Endothelial cell of umbilical vein (primary cell): Measurements from ENCODE around the gene ZCWPW1. TPM values are rescaled to one million over a fixed set of nuclear protein-coding genes. Genes with fewer than 3 reads are reported as not detected.
"Not testable (repeated sequence)": the region's sequence is repeated elsewhere in the genome, so short reads cannot be mapped to it uniquely, and the experiment has no call there.

Experiments used
- BruUV-seq: library from RNA; stranded (reverse); fragments of 400-500 nt; replicated peaks from 2 replicates; lab custom pipeline; 2021; lab: Mats Ljungman, UMichigan
- CTCF ChIA-PET: fragments of 300-600, 350-600 bp; sonication (Branson Sonifier 250); formaldehyde crosslinking; loops from one replicate; lab custom pipeline; 2021; ENCODE audit warnings: antibody characterized with exemption, inconsistent platforms; lab: Charles Lee
- POLR2A ChIA-PET: fragments of 300-600, 350-600 bp; sonication (Branson Sonifier 250); formaldehyde crosslinking; loops from one replicate; lab custom pipeline; 2021; ENCODE audit warnings: antibody characterized with exemption, inconsistent platforms; lab: Charles Lee
- DNase-seq: peaks from one replicate; pipeline ENCODE4 v3.0.0-alpha.2; 2011; ENCODE audit warnings: low read depth, low spot score
- FAIRE-seq: peaks from 2 replicates; lab custom pipeline; 2011; peaks lifted over from hg19 to GRCh38; lab: Jason Lieb, UNC
- H2AFZ ChIP-seq: 2 replicates; pipeline ENCODE4 v1.6.0; 2012; ENCODE audit warnings: low read depth, low read length, control low read depth, inconsistent platforms
- H3K27ac ChIP-seq: 2 replicates; pipeline ENCODE4 v1.5.1; 2011; ENCODE audit warnings: low read depth, mild to moderate bottlenecking, control low read depth, low read length, moderate library complexity; ENCODE audit not compliant: insufficient read depth
- H3K27me3 ChIP-seq, 2 experiments: 2 replicates each; pipeline versions ENCODE4 v1.6.0 to v1.6.1; 2011; ENCODE audit warnings: low read length in 2 of 2, mixed read lengths in 1 of 2; ENCODE audit not compliant: control insufficient read depth in 2 of 2, insufficient read depth in 2 of 2
- H3K36me3 ChIP-seq, 2 experiments: 2 replicates in 1 of 2; 3 replicates in 1 of 2; pipeline ENCODE4 v1.5.1; 2011; ENCODE audit warnings: low read length in 2 of 2, mild to moderate bottlenecking in 1 of 2, moderate library complexity in 1 of 2; ENCODE audit not compliant: control insufficient read depth in 2 of 2, insufficient read depth in 2 of 2; ENCODE audit errors: extremely low read depth in 1 of 2
- H3K4me1 ChIP-seq: 3 replicates; pipeline ENCODE4 v1.5.1; 2011; ENCODE audit warnings: mild to moderate bottlenecking, low read length; ENCODE audit not compliant: control insufficient read depth, insufficient read depth; ENCODE audit errors: extremely low read depth
- H3K4me2 ChIP-seq: 2 replicates; pipeline ENCODE4 v1.6.1; 2011; ENCODE audit warnings: low read length, control low read depth, mixed read lengths; ENCODE audit not compliant: insufficient read depth
- H3K4me3 ChIP-seq, 3 experiments: fragments of 200-600 bp in 1 of 3; sonication (generic), shearing (Covaris generic) in 1 of 3; replicated peaks in 1 of 3; 2 replicates each; pipeline ENCODE4 v1.5.1; 2011 to 2016; ENCODE audit warnings: control low read depth in 3 of 3, low read length in 3 of 3, mild to moderate bottlenecking in 2 of 3, inconsistent platforms in 1 of 3, low read depth in 1 of 3, moderate library complexity in 1 of 3; ENCODE audit not compliant: insufficient read depth in 1 of 3
- H3K79me2 ChIP-seq: 2 replicates; pipeline ENCODE4 v1.6.0; 2012; ENCODE audit warnings: low read length, inconsistent platforms; ENCODE audit not compliant: control insufficient read depth, insufficient read depth
- H3K9ac ChIP-seq: replicated peaks from 2 replicates; pipeline ENCODE3; 2011; ENCODE audit warnings: low read length, control low read depth; ENCODE audit not compliant: insufficient read depth; ENCODE audit errors: extremely low read depth
- H3K9me1 ChIP-seq: replicated peaks from 3 replicates; pipeline ENCODE4 v1.6.0; 2011; ENCODE audit warnings: mild to moderate bottlenecking, low read length; ENCODE audit not compliant: control insufficient read depth, insufficient read depth; ENCODE audit errors: extremely low read depth
- H3K9me3 ChIP-seq: replicated peaks from 2 replicates; pipeline ENCODE4 v1.5.1; 2012; ENCODE audit warnings: low read length, inconsistent platforms; ENCODE audit not compliant: control insufficient read depth, insufficient read depth
- H4K20me1 ChIP-seq: replicated peaks from 2 replicates; pipeline ENCODE3; 2011; ENCODE audit warnings: mild to moderate bottlenecking, low read length; ENCODE audit not compliant: control insufficient read depth, insufficient read depth; ENCODE audit errors: extremely low read depth
- CTCF ChIP-seq, 2 donors: IDR thresholded peaks; 1 replicate in 1 of 2; 2 replicates in 1 of 2; pipeline ENCODE4 v1.5.1; 2011; ENCODE audit warnings: low read length in 2 of 2, mild to moderate bottlenecking in 2 of 2, moderate library complexity in 2 of 2, control low read depth in 1 of 2, inconsistent platforms in 1 of 2, low read depth in 1 of 2; ENCODE audit not compliant: insufficient read depth in 1 of 2; ENCODE audit errors: extremely low read depth in 1 of 2
- EZH2 ChIP-seq: IDR thresholded peaks from 2 replicates; pipeline ENCODE4 v1.6.1; 2012; ENCODE audit warnings: borderline replicate concordance, low read depth, mild to moderate bottlenecking, moderate library complexity, low read length, inconsistent platforms; ENCODE audit not compliant: severe bottlenecking
- FOS ChIP-seq: IDR thresholded peaks from 2 replicates; pipeline ENCODE4 v1.6.1; 2011; ENCODE audit warnings: mild to moderate bottlenecking, low read length, moderate library complexity, borderline replicate concordance; ENCODE audit not compliant: insufficient read depth
- GATA2 ChIP-seq: IDR thresholded peaks from 2 replicates; pipeline ENCODE4 v1.7.0; 2011; ENCODE audit warnings: low read depth, mild to moderate bottlenecking, moderate library complexity, mixed read lengths, low read length; ENCODE audit not compliant: insufficient read length, insufficient read depth
- JUN ChIP-seq: IDR thresholded peaks from 2 replicates; pipeline ENCODE4 v1.6.1; 2011; ENCODE audit warnings: borderline replicate concordance, low read depth; ENCODE audit not compliant: insufficient read length, insufficient read depth
- MAX ChIP-seq: IDR thresholded peaks from 2 replicates; pipeline ENCODE4 v1.6.1; 2011; ENCODE audit not compliant: insufficient read depth, insufficient read length
- MYC ChIP-seq: IDR thresholded peaks from one replicate; pipeline ENCODE4 v1.6.1; 2011; ENCODE audit warnings: mild to moderate bottlenecking, low read depth, low read length
- POLR2A ChIP-seq: IDR thresholded peaks from 2 replicates; pipeline ENCODE4 v1.6.1; 2012; ENCODE audit warnings: low read depth, mild to moderate bottlenecking, control low read depth, low read length
- POLR2AphosphoS5 ChIP-seq: IDR thresholded peaks from 2 replicates; pipeline ENCODE4 v1.6.1; 2012; ENCODE audit warnings: low read depth, mild to moderate bottlenecking, control low read depth, low read length, moderate library complexity; ENCODE audit not compliant: insufficient read depth
- dilution Hi-C: fragments of 300-500 bp; cut with MboI; formaldehyde crosslinking; loops from one replicate; pipeline ENCODE4 v1.15.0; 2019; ENCODE audit warnings: low sequenced_read_pairs; ENCODE audit not compliant: extremely low pct_ligation_motif_present
- intact Hi-C: fragments of 100-400 bp; cut with micrococcal nuclease; formaldehyde crosslinking; loops from one replicate; pipeline ENCODE4 v1.10.0; 2022
- polyA plus RNA-seq, 4 experiments: library from polyadenylated mRNA; depleted of rRNA in 3 of 4; stranded (reverse) in 3 of 4; unstranded in 1 of 4; fragments of >200 nt; gene quantifications; 2 replicates each; pipeline versions ENCODE4 v1.2.1 to v1.2.3, GENCODE V29; 2011 to 2012; ENCODE audit warnings: missing spikeins in 1 of 4
- total RNA-seq: library from RNA; stranded (reverse); gene quantifications from 2 replicates; pipeline ENCODE4 v1.2.3, GENCODE V29; 2021

Gene ZCWPW1
- total and polyA plus RNA-seq, 2 donors (not counting 3 experiments of a cell fraction or from before 2014, with no cell fraction given) = 0.31 to 0.32 TPM

GRCh38 chr7:100367251-100367620 lies 61.3 kb downstream of the ZCWPW1 start:
- H4K20me1 ChIP-seq = no peaks in the 10 kb centered on the region
- no peak overlapping the region for H3K4me2 ChIP-seq
- H3K4me3 ChIP-seq = no peak overlapping the region
- peak; percentile 2 for TF ChIP-seq POLR2AphosphoS5
- no peak for TF ChIP-seq MYC
- H3K27ac ChIP-seq = no peak overlapping the region
- ChIA-PET POLR2A (no interaction called here), CTCF (no interaction called here)
- no TSS peak for BruUV-seq
- no peaks in the 10 kb centered on the region for H3K79me2 ChIP-seq
- no peak overlapping the region for H2AFZ ChIP-seq
- DNase-seq (no peak), FAIRE-seq (no peak)
- no peaks in the 10 kb centered on the region for H3K27me3 ChIP-seq
- H3K36me3 ChIP-seq = peaks cover 0 to 4% of the 10 kb centered on the region in 2 experiments
- no peaks in the 10 kb centered on the region for H3K4me1 ChIP-seq
- no peaks in the 10 kb centered on the region for H3K9me1 ChIP-seq
- no peak overlapping the region for H3K9ac ChIP-seq
- no peaks in the 10 kb centered on the region for H3K9me3 ChIP-seq
- intact Hi-C loops (no loop called here), dilution Hi-C loops (no loop called here)

DNA sequence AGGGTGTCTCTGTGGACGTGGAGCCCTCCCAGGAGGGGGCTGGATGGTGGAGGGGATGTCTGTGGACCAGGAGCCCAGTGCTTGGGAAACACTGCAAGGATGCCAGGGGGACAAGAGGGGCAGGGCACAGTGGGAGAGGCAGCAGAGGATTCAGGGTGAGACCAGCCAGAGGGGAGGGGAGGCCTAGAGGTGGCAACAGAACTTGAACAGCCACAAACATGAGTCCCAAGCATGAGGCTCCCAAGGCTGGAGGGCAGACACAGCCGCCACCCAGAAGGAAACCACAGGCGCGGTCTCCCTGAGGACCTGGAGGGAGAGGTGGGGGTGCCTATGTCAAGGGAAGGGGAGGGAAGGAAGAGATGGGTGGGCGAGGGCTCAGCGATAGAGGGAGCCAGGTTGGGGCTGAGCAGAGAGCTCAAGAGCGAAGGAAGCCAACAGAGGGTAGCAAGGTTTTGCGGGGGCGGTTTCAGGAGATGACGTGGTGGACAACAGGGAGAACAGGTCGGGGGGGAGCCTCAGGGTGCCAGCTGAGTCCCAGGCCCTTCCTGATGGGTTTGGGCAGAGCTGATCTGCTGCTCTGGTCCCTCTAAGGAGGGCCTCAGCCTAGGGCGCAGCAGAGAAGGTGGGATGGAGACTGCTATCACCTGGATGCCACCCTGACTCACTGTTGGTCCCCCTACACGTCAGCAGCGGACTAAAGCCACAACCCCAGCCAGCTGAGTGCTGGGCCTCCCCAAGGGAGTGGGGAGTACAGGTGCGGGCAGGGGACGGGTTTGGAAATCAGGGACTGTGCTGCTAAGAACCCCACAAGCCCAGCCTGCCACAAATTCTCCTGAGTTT lies 61.9 kb downstream of the ZCWPW1 start:
- H3K27ac ChIP-seq = no peak overlapping the region
- H3K36me3 ChIP-seq = peaks cover 0 to 7% of the 10 kb centered on the region in 2 experiments
- H3K79me2 ChIP-seq = no peaks in the 10 kb centered on the region
- dilution Hi-C loops (no loop called here), intact Hi-C loops (no loop called here)
- H4K20me1 ChIP-seq = no peaks in the 10 kb centered on the region
- H3K27me3 ChIP-seq = no peaks in the 10 kb centered on the region
- POLR2A ChIA-PET = no interaction called here
- H3K9ac ChIP-seq = no peak overlapping the region
- no peaks in the 10 kb centered on the region for H3K9me3 ChIP-seq
- TF ChIP-seq GATA2 (no peak), MAX (no peak), CTCF (IDR thresholded peaks at IDR 0.05; ENCODE audit: extremely low read depth in 1 of 2, insufficient read depth in 1 of 2, low read depth in 1 of 2, low read length in 2 of 2) (no peak), JUN (no peak), POLR2AphosphoS5 (no peak), FOS (no peak), MYC (no peak), EZH2 (no peak), POLR2A (no peak)
- H3K4me3 ChIP-seq = no peak overlapping the region
- BruUV-seq = no TSS peak
- no peak overlapping the region for H3K4me2 ChIP-seq
- FAIRE-seq (no peak), DNase-seq (no peak)
- H3K4me1 ChIP-seq = no peaks in the 10 kb centered on the region
- CTCF ChIA-PET = no interaction called here
- H3K9me1 ChIP-seq = no peaks in the 10 kb centered on the region
- H2AFZ ChIP-seq = no peak overlapping the region

GRCh38 chr7:100365998-100366367 lies 62.5 kb downstream of the ZCWPW1 start:
- H4K20me1 ChIP-seq, intact Hi-C loops, H3K27me3 ChIP-seq, H3K9ac ChIP-seq, H3K9me1 ChIP-seq, FAIRE-seq, POLR2A ChIA-PET, H3K9me3 ChIP-seq, CTCF ChIA-PET, H3K4me2 ChIP-seq, H2AFZ ChIP-seq, H3K27ac ChIP-seq, H3K4me1 ChIP-seq, H3K4me3 ChIP-seq, BruUV-seq, H3K79me2 ChIP-seq, dilution Hi-C loops, DNase-seq: not testable (repeated sequence)
- peaks cover 0 to 11% of the 10 kb centered on the region in 2 experiments for H3K36me3 ChIP-seq
